HG03103 (cell line): ENCODE results near the gene FILIP1L.

Experiments
- ATAC-seq: cut with Tn5 transposase; IDR thresholded peaks from one replicate; pipeline ENCODE4 v1.9.1; 2021; ENCODE audit warnings: low read depth; ENCODE audit not compliant: unreplicated experiment

FILIP1L gene

GRCh38 chr3:99818818-99819217 lies 295.5 kb downstream of the FILIP1L start:
- no peak for ATAC-seq

- ATAC-seq = peak; percentile 96
Observed at GRCh38 chr3:99817437-99818240, 296.7 kb downstream of the FILIP1L start, which contains the start of gene CMSS1. CMSS1 (plus strand) TSS chr3:99817862.

GRCh38 chr3:99817047-99817436 lies 297.3 kb downstream of the FILIP1L start:
- no peak for ATAC-seq

GRCh38 chr3:99810403-99810802 lies 303.9 kb downstream of the FILIP1L start:
- ATAC-seq = no peak

- ATAC-seq = no peak
Observed at GRCh38 chr3:99809565-99809964, 304.7 kb downstream of the FILIP1L start.

- ATAC-seq = peak; percentile 66
Observed at GRCh38 chr3:99808163-99808794, 306.0 kb downstream of the FILIP1L start.

- no peak for ATAC-seq
Observed at GRCh38 chr3:99805160-99805559, 309.1 kb downstream of the FILIP1L start.

- no peak for ATAC-seq
Observed at GRCh38 chr3:99803297-99803696, 311.0 kb downstream of the FILIP1L start.

- ATAC-seq = no peak
Observed at GRCh38 chr3:99799422-99799821, 314.9 kb downstream of the FILIP1L start.

- no peak for ATAC-seq
Observed at GRCh38 chr3:99795573-99795972, 318.7 kb downstream of the FILIP1L start.

- ATAC-seq = no peak
Observed at GRCh38 chr3:99794485-99794884, 319.8 kb downstream of the FILIP1L start.

GRCh38 chr3:99789011-99789721 lies 325.1 kb downstream of the FILIP1L start:
- ATAC-seq = peak; percentile 95
